Endothelial cell of umbilical vein (primary cell): ENCODE data around the gene STARD13. TPM values are rescaled to one million over a fixed set of nuclear protein-coding genes. Genes with fewer than 3 reads are reported as not detected.

Experiments used
- BruUV-seq: library from RNA; stranded (reverse); fragments of 400-500 nt; replicated peaks from 2 replicates; lab custom pipeline; 2021; lab: Mats Ljungman, UMichigan
- CTCF ChIA-PET: fragments of 300-600, 350-600 bp; sonication (Branson Sonifier 250); formaldehyde crosslinking; loops from one replicate; lab custom pipeline; 2021; ENCODE audit warnings: antibody characterized with exemption, inconsistent platforms; lab: Charles Lee
- POLR2A ChIA-PET: fragments of 300-600, 350-600 bp; sonication (Branson Sonifier 250); formaldehyde crosslinking; loops from one replicate; lab custom pipeline; 2021; ENCODE audit warnings: antibody characterized with exemption, inconsistent platforms; lab: Charles Lee
- DNase-seq: peaks from one replicate; pipeline ENCODE4 v3.0.0-alpha.2; 2011; ENCODE audit warnings: low read depth, low spot score
- FAIRE-seq: peaks from 2 replicates; lab custom pipeline; 2011; peaks lifted over from hg19 to GRCh38; lab: Jason Lieb, UNC
- H2AFZ ChIP-seq: 2 replicates; pipeline ENCODE4 v1.6.0; 2012; ENCODE audit warnings: low read depth, low read length, control low read depth, inconsistent platforms
- H3K27ac ChIP-seq: 2 replicates; pipeline ENCODE4 v1.5.1; 2011; ENCODE audit warnings: low read depth, mild to moderate bottlenecking, control low read depth, low read length, moderate library complexity; ENCODE audit not compliant: insufficient read depth
- H3K27me3 ChIP-seq, 2 experiments: 2 replicates each; pipeline versions ENCODE4 v1.6.0 to v1.6.1; 2011; ENCODE audit warnings: low read length in 2 of 2, mixed read lengths in 1 of 2; ENCODE audit not compliant: control insufficient read depth in 2 of 2, insufficient read depth in 2 of 2
- H3K36me3 ChIP-seq, 2 experiments: 2 replicates in 1 of 2; 3 replicates in 1 of 2; pipeline ENCODE4 v1.5.1; 2011; ENCODE audit warnings: low read length in 2 of 2, mild to moderate bottlenecking in 1 of 2, moderate library complexity in 1 of 2; ENCODE audit not compliant: control insufficient read depth in 2 of 2, insufficient read depth in 2 of 2; ENCODE audit errors: extremely low read depth in 1 of 2
- H3K4me1 ChIP-seq: 3 replicates; pipeline ENCODE4 v1.5.1; 2011; ENCODE audit warnings: mild to moderate bottlenecking, low read length; ENCODE audit not compliant: control insufficient read depth, insufficient read depth; ENCODE audit errors: extremely low read depth
- H3K4me2 ChIP-seq: 2 replicates; pipeline ENCODE4 v1.6.1; 2011; ENCODE audit warnings: low read length, control low read depth, mixed read lengths; ENCODE audit not compliant: insufficient read depth
- H3K4me3 ChIP-seq, 3 experiments: fragments of 200-600 bp in 1 of 3; sonication (generic), shearing (Covaris generic) in 1 of 3; replicated peaks in 1 of 3; 2 replicates each; pipeline ENCODE4 v1.5.1; 2011 to 2016; ENCODE audit warnings: control low read depth in 3 of 3, low read length in 3 of 3, mild to moderate bottlenecking in 2 of 3, inconsistent platforms in 1 of 3, low read depth in 1 of 3, moderate library complexity in 1 of 3; ENCODE audit not compliant: insufficient read depth in 1 of 3
- H3K79me2 ChIP-seq: 2 replicates; pipeline ENCODE4 v1.6.0; 2012; ENCODE audit warnings: low read length, inconsistent platforms; ENCODE audit not compliant: control insufficient read depth, insufficient read depth
- H3K9ac ChIP-seq: replicated peaks from 2 replicates; pipeline ENCODE3; 2011; ENCODE audit warnings: low read length, control low read depth; ENCODE audit not compliant: insufficient read depth; ENCODE audit errors: extremely low read depth
- H3K9me1 ChIP-seq: replicated peaks from 3 replicates; pipeline ENCODE4 v1.6.0; 2011; ENCODE audit warnings: mild to moderate bottlenecking, low read length; ENCODE audit not compliant: control insufficient read depth, insufficient read depth; ENCODE audit errors: extremely low read depth
- H3K9me3 ChIP-seq: replicated peaks from 2 replicates; pipeline ENCODE4 v1.5.1; 2012; ENCODE audit warnings: low read length, inconsistent platforms; ENCODE audit not compliant: control insufficient read depth, insufficient read depth
- H4K20me1 ChIP-seq: replicated peaks from 2 replicates; pipeline ENCODE3; 2011; ENCODE audit warnings: mild to moderate bottlenecking, low read length; ENCODE audit not compliant: control insufficient read depth, insufficient read depth; ENCODE audit errors: extremely low read depth
- EZH2 ChIP-seq: IDR thresholded peaks from 2 replicates; pipeline ENCODE4 v1.6.1; 2012; ENCODE audit warnings: borderline replicate concordance, low read depth, mild to moderate bottlenecking, moderate library complexity, low read length, inconsistent platforms; ENCODE audit not compliant: severe bottlenecking
- FOS ChIP-seq: IDR thresholded peaks from 2 replicates; pipeline ENCODE4 v1.6.1; 2011; ENCODE audit warnings: mild to moderate bottlenecking, low read length, moderate library complexity, borderline replicate concordance; ENCODE audit not compliant: insufficient read depth
- GATA2 ChIP-seq: IDR thresholded peaks from 2 replicates; pipeline ENCODE4 v1.7.0; 2011; ENCODE audit warnings: low read depth, mild to moderate bottlenecking, moderate library complexity, mixed read lengths, low read length; ENCODE audit not compliant: insufficient read length, insufficient read depth
- JUN ChIP-seq: IDR thresholded peaks from 2 replicates; pipeline ENCODE4 v1.6.1; 2011; ENCODE audit warnings: borderline replicate concordance, low read depth; ENCODE audit not compliant: insufficient read length, insufficient read depth
- MYC ChIP-seq: IDR thresholded peaks from one replicate; pipeline ENCODE4 v1.6.1; 2011; ENCODE audit warnings: mild to moderate bottlenecking, low read depth, low read length
- POLR2A ChIP-seq: IDR thresholded peaks from 2 replicates; pipeline ENCODE4 v1.6.1; 2012; ENCODE audit warnings: low read depth, mild to moderate bottlenecking, control low read depth, low read length
- POLR2AphosphoS5 ChIP-seq: IDR thresholded peaks from 2 replicates; pipeline ENCODE4 v1.6.1; 2012; ENCODE audit warnings: low read depth, mild to moderate bottlenecking, control low read depth, low read length, moderate library complexity; ENCODE audit not compliant: insufficient read depth
- dilution Hi-C: fragments of 300-500 bp; cut with MboI; formaldehyde crosslinking; loops from one replicate; pipeline ENCODE4 v1.15.0; 2019; ENCODE audit warnings: low sequenced_read_pairs; ENCODE audit not compliant: extremely low pct_ligation_motif_present
- intact Hi-C: fragments of 100-400 bp; cut with micrococcal nuclease; formaldehyde crosslinking; loops from one replicate; pipeline ENCODE4 v1.10.0; 2022
- polyA plus RNA-seq, 4 experiments: library from polyadenylated mRNA; depleted of rRNA in 3 of 4; stranded (reverse) in 3 of 4; unstranded in 1 of 4; fragments of >200 nt; gene quantifications; 2 replicates each; pipeline versions ENCODE4 v1.2.1 to v1.2.3, GENCODE V29; 2011 to 2012; ENCODE audit warnings: missing spikeins in 1 of 4
- total RNA-seq: library from RNA; stranded (reverse); gene quantifications from 2 replicates; pipeline ENCODE4 v1.2.3, GENCODE V29; 2021
- TF ChIP-seq, protein P1 (sequence below), 2 donors: IDR thresholded peaks; 1 replicate in 1 of 2; 2 replicates in 1 of 2; pipeline ENCODE4 v1.5.1; 2011; ENCODE audit warnings: low read length in 2 of 2, mild to moderate bottlenecking in 2 of 2, moderate library complexity in 2 of 2, control low read depth in 1 of 2, inconsistent platforms in 1 of 2, low read depth in 1 of 2; ENCODE audit not compliant: insufficient read depth in 1 of 2; ENCODE audit errors: extremely low read depth in 1 of 2
- TF ChIP-seq, protein P2 (sequence below): IDR thresholded peaks from 2 replicates; pipeline ENCODE4 v1.6.1; 2011; ENCODE audit not compliant: insufficient read depth, insufficient read length

STARD13 gene
- total and polyA plus RNA-seq, 2 donors (not counting 3 experiments of a cell fraction or from before 2014, with no cell fraction given) = 11.0 to 47.7 TPM

DNA sequence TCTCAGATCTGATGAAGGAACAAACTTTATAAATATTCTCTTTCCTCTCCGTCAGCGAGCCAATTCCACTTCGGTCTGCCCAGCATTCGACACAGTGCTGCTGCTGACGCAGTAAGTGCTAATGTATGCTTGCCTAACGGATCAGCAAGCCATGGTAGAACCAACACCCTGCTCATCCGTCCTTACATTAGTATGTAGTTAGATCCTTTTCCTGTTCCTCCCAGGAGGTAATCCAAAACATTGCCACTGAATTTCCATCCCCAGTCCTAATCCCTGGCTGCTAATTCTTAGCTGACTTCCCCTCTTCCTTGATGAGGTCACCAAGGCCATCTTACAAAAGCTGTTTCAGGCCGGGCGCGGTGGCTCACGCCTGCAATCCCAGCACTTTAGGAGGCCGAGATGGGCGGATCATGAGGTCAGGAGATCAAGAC lies 88.0 kb downstream of the STARD13 start:
- intact Hi-C loops (no loop called here), dilution Hi-C loops (no loop called here)
- TF ChIP-seq, protein P1, sequence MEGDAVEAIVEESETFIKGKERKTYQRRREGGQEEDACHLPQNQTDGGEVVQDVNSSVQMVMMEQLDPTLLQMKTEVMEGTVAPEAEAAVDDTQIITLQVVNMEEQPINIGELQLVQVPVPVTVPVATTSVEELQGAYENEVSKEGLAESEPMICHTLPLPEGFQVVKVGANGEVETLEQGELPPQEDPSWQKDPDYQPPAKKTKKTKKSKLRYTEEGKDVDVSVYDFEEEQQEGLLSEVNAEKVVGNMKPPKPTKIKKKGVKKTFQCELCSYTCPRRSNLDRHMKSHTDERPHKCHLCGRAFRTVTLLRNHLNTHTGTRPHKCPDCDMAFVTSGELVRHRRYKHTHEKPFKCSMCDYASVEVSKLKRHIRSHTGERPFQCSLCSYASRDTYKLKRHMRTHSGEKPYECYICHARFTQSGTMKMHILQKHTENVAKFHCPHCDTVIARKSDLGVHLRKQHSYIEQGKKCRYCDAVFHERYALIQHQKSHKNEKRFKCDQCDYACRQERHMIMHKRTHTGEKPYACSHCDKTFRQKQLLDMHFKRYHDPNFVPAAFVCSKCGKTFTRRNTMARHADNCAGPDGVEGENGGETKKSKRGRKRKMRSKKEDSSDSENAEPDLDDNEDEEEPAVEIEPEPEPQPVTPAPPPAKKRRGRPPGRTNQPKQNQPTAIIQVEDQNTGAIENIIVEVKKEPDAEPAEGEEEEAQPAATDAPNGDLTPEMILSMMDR (IDR thresholded peaks at IDR 0.05; ENCODE audit: extremely low read depth in 1 of 2, insufficient read depth in 1 of 2, low read depth in 1 of 2, low read length in 2 of 2) = no peak
- no peak for TF ChIP-seq POLR2AphosphoS5
- TF ChIP-seq JUN = no peak
- H3K79me2 ChIP-seq = peaks cover 92% of the 10 kb centered on the region
- no peak overlapping the region for H3K9ac ChIP-seq
- no peaks in the 10 kb centered on the region for H3K9me1 ChIP-seq
- DNase-seq (peak; percentile 63), FAIRE-seq (peak; percentile 60)
- ChIA-PET POLR2A (no interaction called here), CTCF (interaction anchor here (0.8 to 1.4 kb wide), 2 partner anchors 12 to 28 kb away, joined by 3 read pairs; no protein-coding TSS in a partner anchor)
- no peaks in the 10 kb centered on the region for H3K36me3 ChIP-seq
- H3K4me2 ChIP-seq = peak overlapping the region; percentile 6
- no peaks in the 10 kb centered on the region for H3K27me3 ChIP-seq
- H3K9me3 ChIP-seq = no peaks in the 10 kb centered on the region
- H3K27ac ChIP-seq = peak overlapping the region; percentile 11
- H4K20me1 ChIP-seq = no peaks in the 10 kb centered on the region
- no peak overlapping the region for H2AFZ ChIP-seq
- H3K4me1 ChIP-seq = peaks cover 39% of the 10 kb centered on the region
- H3K4me3 ChIP-seq = no peak overlapping the region
- BruUV-seq = no TSS peak

DNA sequence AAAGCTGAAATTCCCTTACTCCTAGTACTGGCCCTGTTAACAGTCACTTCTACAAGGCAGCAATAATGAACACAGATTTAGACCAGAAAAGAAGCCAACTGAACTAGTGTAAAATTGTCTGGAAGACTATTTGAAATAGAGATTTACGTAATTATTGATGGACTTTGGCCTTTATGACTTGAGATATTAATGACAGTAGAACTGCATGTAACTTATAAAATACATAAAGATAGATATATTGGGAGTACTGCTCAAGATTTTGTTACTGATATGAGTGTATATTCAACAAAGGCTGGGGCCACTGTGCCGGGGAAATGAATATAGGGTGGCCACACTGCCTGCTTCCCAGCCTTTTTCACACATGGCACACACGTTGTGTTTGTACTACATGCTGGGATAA lies 88.8 kb downstream of the STARD13 start:
- H3K36me3 ChIP-seq = no peaks in the 10 kb centered on the region
- H3K4me1 ChIP-seq = peaks cover 39% of the 10 kb centered on the region
- TF ChIP-seq, protein P2, sequence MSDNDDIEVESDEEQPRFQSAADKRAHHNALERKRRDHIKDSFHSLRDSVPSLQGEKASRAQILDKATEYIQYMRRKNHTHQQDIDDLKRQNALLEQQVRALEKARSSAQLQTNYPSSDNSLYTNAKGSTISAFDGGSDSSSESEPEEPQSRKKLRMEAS = no peak
- TF ChIP-seq FOS (no peak), EZH2 (no peak), MYC (no peak), GATA2 (no peak), POLR2A (no peak), JUN (no peak), POLR2AphosphoS5 (no peak)
- TF ChIP-seq, protein P1 (IDR thresholded peaks at IDR 0.05; ENCODE audit: extremely low read depth in 1 of 2, insufficient read depth in 1 of 2, low read depth in 1 of 2, low read length in 2 of 2) = no peak
- intact Hi-C loops (no loop called here), dilution Hi-C loops (no loop called here)
- no peaks in the 10 kb centered on the region for H4K20me1 ChIP-seq
- H3K27ac ChIP-seq = no peak overlapping the region
- CTCF ChIA-PET = interaction anchor here (0.8 to 1.4 kb wide), 3 partner anchors 12 to 33 kb away, joined by 3 read pairs; no protein-coding TSS in a partner anchor
- peaks cover 92% of the 10 kb centered on the region for H3K79me2 ChIP-seq
- no peak overlapping the region for H3K9ac ChIP-seq
- no peak overlapping the region for H3K4me2 ChIP-seq
- no TSS peak for BruUV-seq
- POLR2A ChIA-PET = no interaction called here
- no peaks in the 10 kb centered on the region for H3K9me3 ChIP-seq
- H3K9me1 ChIP-seq = no peaks in the 10 kb centered on the region
- FAIRE-seq (no peak), DNase-seq (no peak)
- no peak overlapping the region for H3K4me3 ChIP-seq
- no peaks in the 10 kb centered on the region for H3K27me3 ChIP-seq
- H2AFZ ChIP-seq = no peak overlapping the region
